Smooth muscle cell (in vitro differentiated cells): Measurements from ENCODE around the gene INPP5B. TPM values are rescaled to one million over a fixed set of nuclear protein-coding genes. Genes with fewer than 3 reads are reported as not detected.
"Not testable (repeated sequence)": the region's sequence is repeated elsewhere in the genome, so short reads cannot be mapped to it uniquely, and the experiment has no call there.

Experiments
- DNase-seq: peaks from one replicate; lab custom pipeline; 2025; ENCODE audit not compliant: unreplicated experiment; lab: John Stamatoyannopoulos, UW
- H2AFZ ChIP-seq: fragments of 200-600 bp; sonication (generic); 2 replicates; pipeline ENCODE4 v1.6.0; 2016; ENCODE audit warnings: antibody characterized with exemption, low read depth, mild to moderate bottlenecking
- H3F3A ChIP-seq: fragments of 200-600 bp; sonication (generic); 2 replicates; pipeline ENCODE4 v1.6.0; 2017; ENCODE audit warnings: antibody characterized with exemption, low read depth
- H3K27ac ChIP-seq: fragments of 200-600 bp; sonication (generic); 2 replicates; pipeline ENCODE4 v1.5.1; 2016; ENCODE audit warnings: low read depth, mild to moderate bottlenecking
- H3K27me3 ChIP-seq: fragments of 200-600 bp; sonication (generic); 2 replicates; pipeline ENCODE4 v1.6.1; 2016; ENCODE audit warnings: low read depth, mild to moderate bottlenecking
- H3K36me3 ChIP-seq: fragments of 200-600 bp; sonication (generic); 2 replicates; pipeline ENCODE4 v1.5.1; 2016; ENCODE audit warnings: low read depth
- H3K4me1 ChIP-seq: fragments of 200-600 bp; sonication (generic); 2 replicates; pipeline ENCODE4 v1.5.1; 2016; ENCODE audit warnings: low read depth
- H3K4me2 ChIP-seq: fragments of 200-600 bp; sonication (generic); 2 replicates; pipeline ENCODE4 v1.6.0; 2016; ENCODE audit warnings: mild to moderate bottlenecking
- H3K4me3 ChIP-seq: fragments of 200-600 bp; sonication (generic); 2 replicates; pipeline ENCODE4 v1.5.1; 2016; ENCODE audit warnings: mild to moderate bottlenecking
- H3K79me2 ChIP-seq: fragments of 200-600 bp; sonication (generic); 2 replicates; pipeline ENCODE4 v1.6.0; 2016; ENCODE audit warnings: low read depth, mild to moderate bottlenecking
- H3K9ac ChIP-seq: fragments of 200-600 bp; sonication (generic); 2 replicates; pipeline ENCODE4 v1.6.0; 2016; ENCODE audit warnings: low read depth
- H3K9me3 ChIP-seq: fragments of 200-600 bp; sonication (generic); replicated peaks from 2 replicates; pipeline ENCODE4 v1.5.1; 2016; ENCODE audit warnings: low read depth
- H4K20me1 ChIP-seq: fragments of 200-600 bp; sonication (generic); 2 replicates; pipeline ENCODE4 v1.6.0; 2016; ENCODE audit warnings: low read depth
- WGBS: methylation state at CpG from one replicate; pipeline ENCODE4 v1.1.7; 2016; ENCODE audit warnings: low lambda C conversion rate; 5-methylcytosine and 5-hydroxymethylcytosine counted together
- polyA plus RNA-seq: library from polyadenylated mRNA; unstranded; fragments of >200 nt; fragmentation: Nextera tagmentation; extraction: Ambion mirVana; gene quantifications from 2 replicates; pipeline ENCODE4 v1.2.1, GENCODE V29; 2016
- total RNA-seq: library from RNA; depleted of rRNA; stranded (reverse); fragments of >200 nt; gene quantifications from 2 replicates; pipeline ENCODE4 v1.2.3, GENCODE V29; 2014
- TF ChIP-seq, protein P1 (sequence below): fragments of 200-600 bp; sonication (generic); IDR thresholded peaks from 2 replicates; pipeline ENCODE4 v1.5.1; 2017; ENCODE audit warnings: borderline replicate concordance, mild to moderate bottlenecking, antibody characterized with exemption; ENCODE audit not compliant: insufficient read depth, poor library complexity, severe bottlenecking

Gene INPP5B
- total and polyA plus RNA-seq, 2 experiments from 2014 or later: 6.7 to 11.0 TPM

DNA sequence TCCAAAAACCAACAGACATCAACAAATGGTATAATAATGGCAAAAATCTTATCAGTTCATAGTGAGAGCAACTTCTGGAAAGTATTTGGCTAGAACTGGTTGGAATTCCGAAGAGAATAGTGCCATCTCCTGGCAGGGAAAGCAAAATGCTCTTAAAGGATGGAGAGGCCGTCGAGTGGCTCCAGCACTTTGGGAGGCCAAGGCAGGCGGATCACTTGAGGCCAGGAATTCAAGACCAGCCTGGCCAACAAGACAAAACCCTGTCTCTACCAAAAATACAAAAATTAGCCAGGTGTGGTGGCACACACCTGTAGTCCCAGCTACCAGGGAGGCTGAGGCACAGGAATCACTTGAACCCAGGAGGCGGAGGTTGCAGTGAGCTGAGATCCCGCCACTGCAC, 28.2 kb upstream of the INPP5B start:
- WGBS: 67% methylated on average over 6 of the region's 6 CpGs
- H3K36me3 ChIP-seq: peaks cover 45% of the 10 kb centered on the region
- not testable (repeated sequence) for H2AFZ ChIP-seq

DNA sequence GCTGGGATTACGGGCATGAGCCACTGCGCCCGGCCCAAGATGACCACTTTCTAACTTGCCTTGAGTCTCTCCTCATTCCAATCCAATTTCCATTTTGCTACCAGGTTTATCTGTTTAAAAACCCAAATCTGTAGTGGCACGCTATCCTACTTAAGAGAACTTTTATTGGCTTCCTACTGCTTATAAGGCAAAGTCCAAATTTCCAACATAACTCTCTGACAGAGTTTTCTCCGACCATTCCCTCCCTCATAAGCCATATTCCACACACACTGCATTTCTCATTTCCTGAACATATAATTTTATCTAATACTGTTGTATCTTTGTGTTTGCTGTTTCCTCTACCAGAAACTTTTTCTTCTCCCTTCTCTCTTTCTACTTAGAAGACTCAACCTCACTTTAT, 27.7 kb upstream of the INPP5B start:
- Histone ChIP-seq H3F3A (no peaks in the 10 kb centered on the region), H3K27me3 (no peaks in the 10 kb centered on the region), H3K9me3 (no peaks in the 10 kb centered on the region), H3K4me3 (no peak overlapping the region), H3K36me3 (peaks cover 46% of the 10 kb centered on the region), H3K27ac (no peak overlapping the region), H3K4me2 (no peak overlapping the region), H3K79me2 (peaks cover 18% of the 10 kb centered on the region), H2AFZ (no peak overlapping the region), H3K4me1 (no peaks in the 10 kb centered on the region), H4K20me1 (peaks cover 23% of the 10 kb centered on the region), H3K9ac (no peak overlapping the region)
- TF ChIP-seq, protein P1, sequence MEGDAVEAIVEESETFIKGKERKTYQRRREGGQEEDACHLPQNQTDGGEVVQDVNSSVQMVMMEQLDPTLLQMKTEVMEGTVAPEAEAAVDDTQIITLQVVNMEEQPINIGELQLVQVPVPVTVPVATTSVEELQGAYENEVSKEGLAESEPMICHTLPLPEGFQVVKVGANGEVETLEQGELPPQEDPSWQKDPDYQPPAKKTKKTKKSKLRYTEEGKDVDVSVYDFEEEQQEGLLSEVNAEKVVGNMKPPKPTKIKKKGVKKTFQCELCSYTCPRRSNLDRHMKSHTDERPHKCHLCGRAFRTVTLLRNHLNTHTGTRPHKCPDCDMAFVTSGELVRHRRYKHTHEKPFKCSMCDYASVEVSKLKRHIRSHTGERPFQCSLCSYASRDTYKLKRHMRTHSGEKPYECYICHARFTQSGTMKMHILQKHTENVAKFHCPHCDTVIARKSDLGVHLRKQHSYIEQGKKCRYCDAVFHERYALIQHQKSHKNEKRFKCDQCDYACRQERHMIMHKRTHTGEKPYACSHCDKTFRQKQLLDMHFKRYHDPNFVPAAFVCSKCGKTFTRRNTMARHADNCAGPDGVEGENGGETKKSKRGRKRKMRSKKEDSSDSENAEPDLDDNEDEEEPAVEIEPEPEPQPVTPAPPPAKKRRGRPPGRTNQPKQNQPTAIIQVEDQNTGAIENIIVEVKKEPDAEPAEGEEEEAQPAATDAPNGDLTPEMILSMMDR: no peak
- WGBS: 97% methylated on average over 5 of the region's 5 CpGs
- no peak for DNase-seq

More for the DNA sequence above, 28.2 kb upstream of the INPP5B start:
- H3K4me3 ChIP-seq, H3K27me3 ChIP-seq, H3K9me3 ChIP-seq, DNase-seq, H3K4me2 ChIP-seq, H3K4me1 ChIP-seq, H3K9ac ChIP-seq, H3K27ac ChIP-seq, H3F3A ChIP-seq: not testable (repeated sequence)
- TF ChIP-seq, protein P1: peak; percentile 54
- Histone ChIP-seq H3K79me2 (peaks cover 18% of the 10 kb centered on the region), H4K20me1 (peaks cover 21% of the 10 kb centered on the region)

DNA sequence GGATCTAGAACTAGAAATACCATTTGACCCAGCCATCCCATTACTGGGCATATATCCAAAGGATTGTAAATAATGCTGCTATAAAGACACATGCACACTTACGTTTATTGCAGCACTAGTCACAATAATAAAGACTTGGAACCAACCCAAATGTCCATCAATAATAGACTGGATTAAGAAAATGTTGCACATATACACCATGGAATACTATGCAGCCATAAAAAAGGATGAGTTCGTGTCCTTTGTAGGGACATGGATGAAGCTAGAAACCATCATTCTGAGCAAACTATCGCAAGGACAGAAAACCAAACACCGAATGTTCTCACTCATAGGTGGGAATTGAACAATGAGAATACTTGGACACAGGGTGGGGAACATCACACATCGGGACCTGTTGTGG, 26.8 kb upstream of the INPP5B start:
- not testable (repeated sequence) for H3K9me3 ChIP-seq, H3K4me1 ChIP-seq, H3K27ac ChIP-seq, H3K9ac ChIP-seq, DNase-seq, H2AFZ ChIP-seq, H3K4me3 ChIP-seq, H3K4me2 ChIP-seq, H3K27me3 ChIP-seq, H3F3A ChIP-seq
- peaks cover 18% of the 10 kb centered on the region for H3K79me2 ChIP-seq
- WGBS: 95% methylated on average over 5 of the region's 5 CpGs
- H4K20me1 ChIP-seq: peaks cover 24% of the 10 kb centered on the region
- peaks cover 42% of the 10 kb centered on the region for H3K36me3 ChIP-seq

DNA sequence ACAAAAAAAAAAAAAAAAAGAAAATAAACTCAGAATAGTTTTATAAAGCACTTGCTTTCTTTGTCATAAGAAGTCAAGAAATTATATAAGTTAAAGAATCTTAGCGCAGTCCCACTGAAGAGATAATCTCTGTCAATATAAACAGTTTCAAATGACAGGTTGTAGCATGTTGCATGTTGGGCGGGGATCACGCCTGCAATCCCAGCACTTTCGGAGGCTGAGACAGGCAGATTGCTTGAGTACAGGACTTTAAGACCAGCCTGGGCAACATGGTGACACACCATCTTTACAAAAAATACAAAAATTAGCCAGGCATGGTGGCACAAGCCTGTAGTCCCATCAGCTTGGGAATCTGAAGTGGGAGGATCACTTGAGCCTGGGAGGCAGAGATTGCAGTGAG, 18.4 kb upstream of the INPP5B start:
- H3K27ac ChIP-seq: no peak overlapping the region
- no peaks in the 10 kb centered on the region for H3K9me3 ChIP-seq
- H3K4me2 ChIP-seq: no peak overlapping the region
- no peak for DNase-seq
- TF ChIP-seq, protein P1: no peak
- H2AFZ ChIP-seq: no peak overlapping the region
- H3K36me3 ChIP-seq: peaks cover 14% of the 10 kb centered on the region
- H3K9ac ChIP-seq: no peak overlapping the region
- no peaks in the 10 kb centered on the region for H3K4me1 ChIP-seq
- H4K20me1 ChIP-seq: peaks cover 3% of the 10 kb centered on the region
- H3K79me2 ChIP-seq: no peaks in the 10 kb centered on the region
- H3F3A ChIP-seq: no peaks in the 10 kb centered on the region
- H3K4me3 ChIP-seq: no peak overlapping the region
- 99% methylated on average over 4 of the region's 4 CpGs for WGBS
- no peaks in the 10 kb centered on the region for H3K27me3 ChIP-seq

DNA sequence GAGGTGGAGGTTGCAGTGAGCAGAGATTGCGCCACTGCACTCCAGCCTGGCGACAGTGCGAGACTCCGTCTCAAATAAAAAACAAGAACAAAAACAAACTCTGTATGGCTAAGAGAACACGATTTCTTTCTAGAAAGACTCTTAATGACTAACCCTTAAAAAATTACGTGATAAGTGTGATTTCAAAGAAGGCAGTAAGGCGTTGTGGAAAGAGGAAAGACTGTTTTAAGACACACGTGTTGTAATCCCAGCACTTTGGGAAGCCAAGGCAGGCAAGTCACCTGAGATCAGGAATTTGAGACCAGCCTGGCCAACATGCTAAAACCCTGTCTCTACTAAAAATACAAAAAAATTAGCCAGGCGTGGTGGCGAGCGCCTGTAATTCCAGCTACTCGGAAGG, 17.3 kb upstream of the INPP5B start:
- not testable (repeated sequence) for H2AFZ ChIP-seq, H3K4me2 ChIP-seq, H3K79me2 ChIP-seq, H3K27ac ChIP-seq, H3K27me3 ChIP-seq, H3K9me3 ChIP-seq, H3F3A ChIP-seq, H3K9ac ChIP-seq, H3K4me3 ChIP-seq, H4K20me1 ChIP-seq, H3K4me1 ChIP-seq, DNase-seq
- H3K36me3 ChIP-seq: peaks cover 11% of the 10 kb centered on the region
- 87% methylated on average over 12 of the region's 12 CpGs for WGBS
